GM21390 (cell line): Measurements from ENCODE around the gene NAV2.

Experiments used
- ATAC-seq: cut with Tn5 transposase; IDR thresholded peaks from one replicate; pipeline ENCODE4 v1.9.1; 2021; ENCODE audit not compliant: unreplicated experiment

Gene NAV2

GRCh38 chr11:20011307-20011951 lies 298.8 kb downstream of the NAV2 start:
- no peak for ATAC-seq

- no peak for ATAC-seq
These were observed 300.9 kb downstream of the NAV2 start for GRCh38 chr11:20013346-20014066.

GRCh38 chr11:20014067-20014402 lies 301.4 kb downstream of the NAV2 start:
- no peak for ATAC-seq

- ATAC-seq = no peak
These were observed 302.5 kb downstream of the NAV2 start for GRCh38 chr11:20015101-20015500.

- ATAC-seq = no peak
These were observed 303.1 kb downstream of the NAV2 start for GRCh38 chr11:20015529-20016427.

- no peak for ATAC-seq
These were observed 303.9 kb downstream of the NAV2 start for GRCh38 chr11:20016526-20016925.

GRCh38 chr11:20017320-20017719 lies 304.7 kb downstream of the NAV2 start:
- no peak for ATAC-seq

- ATAC-seq = no peak
These were observed 307.6 kb downstream of the NAV2 start for GRCh38 chr11:20020198-20020597.

GRCh38 chr11:20020716-20021115 lies 308.1 kb downstream of the NAV2 start:
- ATAC-seq = no peak

GRCh38 chr11:20021212-20021611 lies 308.6 kb downstream of the NAV2 start:
- no peak for ATAC-seq

- no peak for ATAC-seq
These were observed 309.2 kb downstream of the NAV2 start for GRCh38 chr11:20021771-20022362.

GRCh38 chr11:20022363-20023081 lies 309.9 kb downstream of the NAV2 start:
- no peak for ATAC-seq

- ATAC-seq = no peak
These were observed 310.4 kb downstream of the NAV2 start for GRCh38 chr11:20023082-20023426.

- ATAC-seq = no peak
These were observed 311.7 kb downstream of the NAV2 start for GRCh38 chr11:20024172-20024935.

- no peak for ATAC-seq
These were observed 312.7 kb downstream of the NAV2 start for GRCh38 chr11:20025332-20025840.

GRCh38 chr11:20026629-20027555 lies 314.3 kb downstream of the NAV2 start:
- no peak for ATAC-seq

- no peak for ATAC-seq
These were observed 314.9 kb downstream of the NAV2 start for GRCh38 chr11:20027556-20028013.

- no peak for ATAC-seq
These were observed 316.6 kb downstream of the NAV2 start for GRCh38 chr11:20029193-20029592.

- no peak for ATAC-seq
These were observed 317.8 kb downstream of the NAV2 start for GRCh38 chr11:20030472-20030871.
